Testis (tissue), 3 donors: ENCODE measurements around the gene SMOC1. TPM values are rescaled to one million over a fixed set of nuclear protein-coding genes. Genes with fewer than 3 reads are reported as not detected.

Experiments
- DNase-seq: peaks from one replicate; pipeline ENCODE4 v3.0.0-alpha.2; 2019
- H3K27ac ChIP-seq, 2 donors: fragments of 200-600 bp; sonication (generic); one replicate each; pipeline ENCODE4 v1.5.1; 2019
- H3K27me3 ChIP-seq: fragments of 200-600 bp; sonication (generic); one replicate; pipeline ENCODE4 v1.5.1; 2019
- H3K36me3 ChIP-seq: fragments of 200-600 bp; sonication (generic); one replicate; pipeline ENCODE4 v1.5.1; 2017; ENCODE audit warnings: low read depth; ENCODE audit errors: missing control alignments
- H3K4me1 ChIP-seq: fragments of 200-600 bp; sonication (generic); one replicate; pipeline ENCODE4 v1.5.1; 2019
- H3K4me3 ChIP-seq, 2 donors: fragments of 200-600 bp; sonication (generic); one replicate each; pipeline ENCODE4 v1.5.1; 2017 to 2019
- H3K9me3 ChIP-seq: fragments of 200-600 bp; sonication (generic); one replicate; pipeline ENCODE4 v1.5.1; 2017
- POLR2A ChIP-seq: fragments of 450-650 bp; IDR thresholded peaks from one replicate; pipeline ENCODE4 v1.6.1; 2017; ENCODE audit warnings: antibody characterized with exemption, mild to moderate bottlenecking, moderate library complexity
- WGBS, 2 donors: methylation state at CpG; one replicate each; pipeline ENCODE4 v1.1.5; 2018; 5-methylcytosine and 5-hydroxymethylcytosine counted together
- intact Hi-C: fragments of 100-400 bp; cut with DNase I; formaldehyde crosslinking; loops from one replicate; pipeline ENCODE4 v1.15.1; 2023; ENCODE audit warnings: low total_unique reads
- polyA plus RNA-seq: library from polyadenylated mRNA; stranded (reverse); fragments of 350-450 nt; fragmentation: Illumina TruSeq; extraction: RNeasy Lipid Tissue Mini Kit (QIAGEN cat#74804); gene quantifications from one replicate; pipeline ENCODE4 v1.2.3, GENCODE V29; 2014; ENCODE audit warnings: low read depth, low replicate concordance; ENCODE audit not compliant: insufficient read depth
- total RNA-seq, 2 donors: library from RNA; depleted of rRNA; stranded (reverse); fragments of >200 nt; gene quantifications; one replicate each; pipeline ENCODE4 v1.2.3, GENCODE V29; 2016
- TF ChIP-seq, protein P1 (sequence below), 3 experiments: fragments of 450-650 bp in 2 of 3; fragments of 200-600 bp in 1 of 3; sonication (generic) in 1 of 3; IDR thresholded peaks; one replicate each; pipeline ENCODE4 v1.5.1; 2016 to 2019; ENCODE audit warnings: antibody characterized with exemption in 3 of 3, mild to moderate bottlenecking in 2 of 3, moderate library complexity in 1 of 3

The SMOC1 gene
- total and polyA plus RNA-seq, 3 donors from 2014 or later, result 88.2 to 248 (median 143) TPM

- Histone ChIP-seq H3K36me3 (no peaks in the 10 kb centered on the region), H3K27ac (no peak overlapping the region), H3K4me3 (peak overlapping the region in 1 of 2 donors; percentile 12), H3K4me1 (peaks cover 8% of the 10 kb centered on the region), H3K9me3 (no peaks in the 10 kb centered on the region), H3K27me3 (no peaks in the 10 kb centered on the region)
- no peak for DNase-seq
- intact Hi-C loops, result no loop called here
- 35 to 61% methylated on average over 10 to 11 of the region's 11 CpGs for WGBS, 2 donors
- no peak for TF ChIP-seq POLR2A
- TF ChIP-seq, protein P1, sequence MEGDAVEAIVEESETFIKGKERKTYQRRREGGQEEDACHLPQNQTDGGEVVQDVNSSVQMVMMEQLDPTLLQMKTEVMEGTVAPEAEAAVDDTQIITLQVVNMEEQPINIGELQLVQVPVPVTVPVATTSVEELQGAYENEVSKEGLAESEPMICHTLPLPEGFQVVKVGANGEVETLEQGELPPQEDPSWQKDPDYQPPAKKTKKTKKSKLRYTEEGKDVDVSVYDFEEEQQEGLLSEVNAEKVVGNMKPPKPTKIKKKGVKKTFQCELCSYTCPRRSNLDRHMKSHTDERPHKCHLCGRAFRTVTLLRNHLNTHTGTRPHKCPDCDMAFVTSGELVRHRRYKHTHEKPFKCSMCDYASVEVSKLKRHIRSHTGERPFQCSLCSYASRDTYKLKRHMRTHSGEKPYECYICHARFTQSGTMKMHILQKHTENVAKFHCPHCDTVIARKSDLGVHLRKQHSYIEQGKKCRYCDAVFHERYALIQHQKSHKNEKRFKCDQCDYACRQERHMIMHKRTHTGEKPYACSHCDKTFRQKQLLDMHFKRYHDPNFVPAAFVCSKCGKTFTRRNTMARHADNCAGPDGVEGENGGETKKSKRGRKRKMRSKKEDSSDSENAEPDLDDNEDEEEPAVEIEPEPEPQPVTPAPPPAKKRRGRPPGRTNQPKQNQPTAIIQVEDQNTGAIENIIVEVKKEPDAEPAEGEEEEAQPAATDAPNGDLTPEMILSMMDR (IDR thresholded peaks at IDR 0.05), result no peak
These were observed 3.1 kb downstream of the SMOC1 start for GRCh38 chr14:69882116-69882864.

DNA sequence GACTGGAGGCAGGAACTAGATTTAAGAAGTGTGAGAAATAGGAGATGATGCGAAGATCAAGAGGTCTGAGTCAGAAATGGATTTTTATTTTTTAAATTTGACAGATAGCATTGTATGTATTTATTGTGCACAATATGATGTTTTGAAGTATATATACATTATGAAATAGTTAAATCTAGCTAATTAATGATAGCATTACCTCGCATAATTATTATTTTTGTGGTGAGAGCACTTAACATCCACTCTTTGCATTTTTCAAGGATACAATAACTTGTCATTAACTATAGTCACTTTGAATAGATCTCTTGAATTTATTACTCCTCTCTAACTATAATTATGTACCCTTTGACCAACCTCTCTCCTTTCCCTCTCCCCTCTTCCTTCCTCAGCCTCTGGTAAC, 3.7 kb downstream of the SMOC1 start:
- intact Hi-C loops, result no loop called here
- H3K27ac ChIP-seq, result no peak overlapping the region
- DNase-seq, result no peak
- TF ChIP-seq, protein P1 (IDR thresholded peaks at IDR 0.05), result no peak
- no peak for TF ChIP-seq POLR2A
- no peaks in the 10 kb centered on the region for H3K27me3 ChIP-seq
- no peaks in the 10 kb centered on the region for H3K36me3 ChIP-seq
- WGBS, 2 donors, result 93% methylated on average over 2 of the region's 2 CpGs
- H3K4me3 ChIP-seq, result no peak overlapping the region
- H3K9me3 ChIP-seq, result no peaks in the 10 kb centered on the region
- H3K4me1 ChIP-seq, result peaks cover 10% of the 10 kb centered on the region

- Histone ChIP-seq H3K9me3 (no peaks in the 10 kb centered on the region), H3K27me3 (no peaks in the 10 kb centered on the region), H3K4me1 (peaks cover 11% of the 10 kb centered on the region), H3K36me3 (no peaks in the 10 kb centered on the region), H3K4me3 (no peak overlapping the region), H3K27ac (no peak overlapping the region)
- 68 to 74% methylated on average over 2 of the region's 2 CpGs for WGBS, 2 donors
- TF ChIP-seq, protein P1 (IDR thresholded peaks at IDR 0.05), result no peak
- no peak for TF ChIP-seq POLR2A
- intact Hi-C loops, result no loop called here
- DNase-seq, result no peak
These were observed 7.4 kb downstream of the SMOC1 start for GRCh38 chr14:69886453-69887242.

DNA sequence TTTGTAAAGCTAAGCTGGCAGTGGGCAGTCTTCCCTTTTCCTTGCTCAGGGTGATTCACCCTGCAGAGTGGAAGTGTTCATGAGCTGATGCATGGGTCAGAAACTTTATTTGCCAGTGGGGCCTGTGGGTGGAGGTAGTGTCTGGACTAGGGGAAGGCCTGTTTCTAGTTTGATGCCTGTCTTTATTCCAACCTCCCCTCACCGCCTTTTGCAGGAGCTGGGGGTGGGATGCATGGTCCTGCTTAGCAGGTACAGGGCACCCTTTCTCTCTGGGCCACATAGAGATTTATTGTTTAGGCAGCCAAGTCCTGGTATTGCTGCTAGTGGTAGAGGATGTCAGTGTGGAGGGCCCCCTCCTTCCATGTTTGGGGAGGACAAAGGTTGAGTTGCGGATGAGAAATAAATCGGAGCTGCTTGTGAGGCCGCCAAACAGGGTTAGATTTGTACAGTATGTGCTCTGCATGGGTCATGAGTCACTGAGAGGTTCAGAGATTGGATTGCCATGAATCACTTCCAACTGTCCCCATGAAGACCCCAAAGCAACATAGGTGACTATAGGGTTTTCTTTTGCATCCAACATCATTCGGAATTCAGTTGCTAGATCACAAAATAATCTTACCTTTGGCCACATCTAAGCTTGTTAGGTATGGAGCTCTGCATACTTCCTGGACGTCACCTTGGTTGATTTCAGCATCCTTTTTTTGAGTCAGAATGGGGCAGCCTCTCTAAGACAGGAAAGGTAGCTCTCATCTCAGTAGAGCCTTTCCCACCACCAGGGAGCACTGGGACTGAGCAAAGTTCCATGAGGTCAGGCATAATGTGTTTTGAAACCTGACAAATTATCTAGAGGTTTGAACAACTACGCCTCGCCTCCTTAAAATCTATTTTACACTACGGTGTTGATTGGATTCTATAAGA, 8.8 kb downstream of the SMOC1 start:
- Histone ChIP-seq H3K27me3 (no peaks in the 10 kb centered on the region), H3K9me3 (no peaks in the 10 kb centered on the region), H3K4me1 (peaks cover 11% of the 10 kb centered on the region), H3K4me3 (no peak overlapping the region), H3K27ac (no peak overlapping the region), H3K36me3 (no peaks in the 10 kb centered on the region)
- TF ChIP-seq, protein P1 (IDR thresholded peaks at IDR 0.05), result no peak
- TF ChIP-seq POLR2A, result no peak
- intact Hi-C loops, result no loop called here
- 58 to 67% methylated on average over 9 of the region's 9 CpGs for WGBS, 2 donors
- no peak for DNase-seq
